Measurements from ENCODE around the gene CD47. TPM values are rescaled to one million over a fixed set of nuclear protein-coding genes. Genes with fewer than 3 reads are reported as not detected.

The CD47 gene
- total RNA-seq, 1 experiment from 2014 or later: 15.5 TPM

- no peak for DNase-seq
- H3K36me3 ChIP-seq (ENCODE audit: control insufficient read depth, insufficient read depth, low read length): no peaks in the 10 kb centered on the region
- intact Hi-C loops (cut with micrococcal nuclease; ENCODE audit: unreplicated experiment): no loop called here
- Mint-ChIP-seq H3K36me3 (ENCODE audit: insufficient read depth, unreplicated experiment) (no peaks in the 10 kb centered on the region), H3K27me3 (ENCODE audit: insufficient read depth, unreplicated experiment) (no peaks in the 10 kb centered on the region), H3K9me3 (ENCODE audit: unreplicated experiment) (no peaks in the 10 kb centered on the region), H3K4me1 (ENCODE audit: low read depth, unreplicated experiment) (peaks cover 6% of the 10 kb centered on the region), H3K27ac (ENCODE audit: unreplicated experiment) (no peak overlapping the region), H3K4me3 (ENCODE audit: unreplicated experiment) (no peak overlapping the region)
- H3K4me1 ChIP-seq: no peaks in the 10 kb centered on the region
- no peak for TF ChIP-seq CTCF (IDR thresholded peaks at IDR 0.05; ENCODE audit: insufficient read depth in 1 of 2, low read depth in 1 of 2, low read length in 1 of 2, severe bottlenecking in 1 of 2, unreplicated experiment in 1 of 2)
- BruUV-seq (replicated peaks): no TSS peak
- POLR2A ChIA-PET: no interaction called here
- no peaks in the 10 kb centered on the region for H3K27me3 ChIP-seq (replicated peaks; ENCODE audit: control insufficient read depth, insufficient read depth, low read length)
- H3K4me3 ChIP-seq (ENCODE audit: low read depth, low read length): no peak overlapping the region
- no peaks in the 10 kb centered on the region for H3K9me3 ChIP-seq
- CTCF ChIA-PET: no interaction called here
Measured at GRCh38 chr3:108054935-108055334, 35.9 kb downstream of the CD47 start.

- Mint-ChIP-seq H3K36me3 (ENCODE audit: insufficient read depth, unreplicated experiment) (no peaks in the 10 kb centered on the region), H3K4me1 (ENCODE audit: low read depth, unreplicated experiment) (peaks cover 6% of the 10 kb centered on the region), H3K4me3 (ENCODE audit: unreplicated experiment) (no peak overlapping the region), H3K9me3 (ENCODE audit: unreplicated experiment) (no peaks in the 10 kb centered on the region), H3K27ac (ENCODE audit: unreplicated experiment) (no peak overlapping the region), H3K27me3 (ENCODE audit: insufficient read depth, unreplicated experiment) (no peaks in the 10 kb centered on the region)
- H3K27me3 ChIP-seq (replicated peaks; ENCODE audit: control insufficient read depth, insufficient read depth, low read length): no peaks in the 10 kb centered on the region
- H3K9me3 ChIP-seq: no peaks in the 10 kb centered on the region
- ChIA-PET CTCF (no interaction called here), POLR2A (no interaction called here)
- intact Hi-C loops (cut with micrococcal nuclease; ENCODE audit: unreplicated experiment): no loop called here
- no TSS peak for BruUV-seq (replicated peaks)
- no peak for TF ChIP-seq CTCF (IDR thresholded peaks at IDR 0.05; ENCODE audit: insufficient read depth in 1 of 2, low read depth in 1 of 2, low read length in 1 of 2, severe bottlenecking in 1 of 2, unreplicated experiment in 1 of 2)
- no peaks in the 10 kb centered on the region for H3K4me1 ChIP-seq
- no peaks in the 10 kb centered on the region for H3K36me3 ChIP-seq (ENCODE audit: control insufficient read depth, insufficient read depth, low read length)
- DNase-seq: no peak
- H3K4me3 ChIP-seq (ENCODE audit: low read depth, low read length): no peak overlapping the region
Measured at GRCh38 chr3:108053483-108053882, 37.3 kb downstream of the CD47 start.

DNA sequence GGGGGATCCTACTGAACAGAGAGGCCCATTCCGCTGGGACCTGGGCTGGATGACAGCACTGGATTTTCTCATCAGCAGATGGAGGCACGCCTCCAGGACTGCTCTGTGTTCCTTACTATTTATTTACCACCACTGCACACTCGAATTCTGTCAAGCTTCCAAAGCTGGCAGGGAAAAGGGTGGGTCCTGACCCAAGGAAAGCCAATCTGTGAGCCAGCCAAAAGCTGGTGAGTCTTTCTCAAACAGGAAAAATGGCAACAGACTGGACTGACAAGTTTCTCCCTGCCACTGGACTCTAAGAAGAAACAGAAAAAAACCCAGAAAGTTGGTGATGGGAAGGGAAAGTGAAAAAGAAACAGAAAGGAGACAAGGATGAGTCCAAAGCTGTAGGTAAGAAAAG is 37.8 kb downstream of the CD47 start:
- H3K27me3 Mint-ChIP-seq (ENCODE audit: insufficient read depth, unreplicated experiment): no peaks in the 10 kb centered on the region
- Histone ChIP-seq H3K4me1 (no peaks in the 10 kb centered on the region), H3K27me3 (replicated peaks; ENCODE audit: control insufficient read depth, insufficient read depth, low read length) (no peaks in the 10 kb centered on the region), H3K36me3 (ENCODE audit: control insufficient read depth, insufficient read depth, low read length) (no peaks in the 10 kb centered on the region), H3K4me3 (ENCODE audit: low read depth, low read length) (no peak overlapping the region), H3K9me3 (no peaks in the 10 kb centered on the region)
- no peak for TF ChIP-seq CTCF (IDR thresholded peaks at IDR 0.05; ENCODE audit: insufficient read depth in 1 of 2, low read depth in 1 of 2, low read length in 1 of 2, severe bottlenecking in 1 of 2, unreplicated experiment in 1 of 2)
- no peaks in the 10 kb centered on the region for H3K36me3 Mint-ChIP-seq (ENCODE audit: insufficient read depth, unreplicated experiment)
- H3K4me3 Mint-ChIP-seq (ENCODE audit: unreplicated experiment): no peak overlapping the region
- H3K9me3 Mint-ChIP-seq (ENCODE audit: unreplicated experiment): no peaks in the 10 kb centered on the region
- intact Hi-C loops (cut with micrococcal nuclease; ENCODE audit: unreplicated experiment): no loop called here
- POLR2A ChIA-PET: no interaction called here
- peaks cover 6% of the 10 kb centered on the region for H3K4me1 Mint-ChIP-seq (ENCODE audit: low read depth, unreplicated experiment)
- CTCF ChIA-PET: no interaction called here
- BruUV-seq (replicated peaks): no TSS peak
- DNase-seq: no peak
- no peak overlapping the region for H3K27ac Mint-ChIP-seq (ENCODE audit: unreplicated experiment)

Measured in Caco-2 (cell line).